Astrocyte (in vitro differentiated cells and primary cell): ENCODE measurements around the gene ZSCAN22. TPM values are rescaled to one million over a fixed set of nuclear protein-coding genes. Genes with fewer than 3 reads are reported as not detected.

Experiments
- DNase-seq: peaks from one replicate; pipeline ENCODE4 v3.0.0-alpha.2; 2010; ENCODE audit warnings: low read depth
- FAIRE-seq: peaks from 2 replicates; lab custom pipeline; 2011; peaks lifted over from hg19 to GRCh38; lab: Jason Lieb, UNC
- H2AFZ ChIP-seq: 2 replicates; pipeline ENCODE4 v1.6.0; 2012; ENCODE audit warnings: low read depth, low read length, inconsistent platforms
- H3K27ac ChIP-seq: 2 replicates; pipeline ENCODE4 v1.5.1; 2011; ENCODE audit warnings: low read depth, low read length, inconsistent platforms
- H3K27me3 ChIP-seq: 2 replicates; pipeline ENCODE4 v1.6.0; 2011; ENCODE audit warnings: low read length, inconsistent platforms; ENCODE audit not compliant: insufficient read depth
- H3K36me3 ChIP-seq: 2 replicates; pipeline ENCODE4 v1.5.1; 2011; ENCODE audit warnings: low read length, inconsistent platforms; ENCODE audit not compliant: insufficient read depth
- H3K4me1 ChIP-seq: 2 replicates; pipeline ENCODE4 v1.5.1; 2011; ENCODE audit warnings: low read length, inconsistent platforms; ENCODE audit not compliant: insufficient read depth
- H3K4me2 ChIP-seq: 2 replicates; pipeline ENCODE4 v1.6.0; 2012; ENCODE audit warnings: low read length, inconsistent platforms
- H3K4me3 ChIP-seq: 2 replicates; pipeline ENCODE4 v1.5.1; 2011; ENCODE audit warnings: low read depth, mild to moderate bottlenecking, low read length, inconsistent platforms; ENCODE audit not compliant: insufficient read depth
- H3K79me2 ChIP-seq: 2 replicates; pipeline ENCODE4 v1.6.0; 2012; ENCODE audit warnings: mild to moderate bottlenecking, low read length, inconsistent platforms; ENCODE audit not compliant: insufficient read depth
- H3K9ac ChIP-seq: 2 replicates; pipeline ENCODE4 v1.6.0; 2012; ENCODE audit warnings: mild to moderate bottlenecking, low read length, inconsistent platforms
- H3K9me3 ChIP-seq: 2 replicates; pipeline ENCODE4 v1.5.1; 2012; ENCODE audit warnings: low read depth, mild to moderate bottlenecking, low read length, inconsistent platforms; ENCODE audit not compliant: insufficient read depth
- H4K20me1 ChIP-seq: 2 replicates; pipeline ENCODE4 v1.6.0; 2012; ENCODE audit warnings: low read length, inconsistent platforms; ENCODE audit not compliant: insufficient read depth
- H3K27ac Mint-ChIP-seq: one replicate; pipeline ENCODE4 v1.8.0; 2021; ENCODE audit warnings: mild to moderate bottlenecking, mixed read lengths; ENCODE audit not compliant: unreplicated experiment
- H3K27me3 Mint-ChIP-seq: one replicate; pipeline ENCODE4 v1.8.0; 2021; ENCODE audit warnings: low read depth, mixed read lengths; ENCODE audit not compliant: unreplicated experiment
- H3K36me3 Mint-ChIP-seq: one replicate; pipeline ENCODE4 v1.8.0; 2021; ENCODE audit warnings: low read depth, mixed read lengths; ENCODE audit not compliant: unreplicated experiment
- H3K4me1 Mint-ChIP-seq: one replicate; pipeline ENCODE4 v1.8.0; 2021; ENCODE audit warnings: low read depth, mixed read lengths; ENCODE audit not compliant: unreplicated experiment
- H3K4me3 Mint-ChIP-seq: one replicate; pipeline ENCODE4 v1.8.0; 2021; ENCODE audit warnings: mild to moderate bottlenecking, moderate library complexity, mixed read lengths; ENCODE audit not compliant: unreplicated experiment
- H3K9me3 Mint-ChIP-seq: one replicate; pipeline ENCODE4 v1.8.0; 2021; ENCODE audit warnings: mild to moderate bottlenecking, mixed read lengths; ENCODE audit not compliant: unreplicated experiment
- CTCF ChIP-seq: IDR thresholded peaks from 2 replicates; pipeline ENCODE4 v1.5.1; 2011; ENCODE audit warnings: low read depth, mild to moderate bottlenecking, inconsistent platforms, low read length, moderate library complexity; ENCODE audit not compliant: insufficient read depth
- EZH2 ChIP-seq: IDR thresholded peaks from 2 replicates; pipeline ENCODE4 v1.6.1; 2012; ENCODE audit warnings: mild to moderate bottlenecking, low read length, inconsistent platforms; ENCODE audit not compliant: insufficient read depth
- microRNA-seq: library from miRNA; unstranded; fragments of <30 nt; microRNA quantifications from one replicate; pipeline ENCODE4 v1.2.0, GENCODE V29; 2020
- total RNA-seq: library from RNA; stranded (reverse); gene quantifications from 2 replicates; pipeline ENCODE4 v1.2.1, GENCODE V29; 2021

The ZSCAN22 gene
- total RNA-seq, 1 donor from 2014 or later: 3.1 TPM

GRCh38 chr19:58388175-58388526 is 61.4 kb downstream of the ZSCAN22 start:
- Histone ChIP-seq H3K9me3 (no peaks in the 10 kb centered on the region), H4K20me1 (peaks cover 55% of the 10 kb centered on the region), H3K79me2 (peaks cover 67% of the 10 kb centered on the region), H3K36me3 (peaks cover 25% of the 10 kb centered on the region), H3K4me3 (peak overlapping the region; percentile 93), H3K9ac (peak overlapping the region; percentile 90), H3K27me3 (no peaks in the 10 kb centered on the region), H2AFZ (no peak overlapping the region), H3K27ac (no peak overlapping the region), H3K4me2 (peak overlapping the region; percentile 95), H3K4me1 (peaks cover 17% of the 10 kb centered on the region)
- Mint-ChIP-seq H3K9me3 (no peaks in the 10 kb centered on the region), H3K36me3 (peaks cover 17% of the 10 kb centered on the region), H3K4me1 (peaks cover 20% of the 10 kb centered on the region), H3K27me3 (no peaks in the 10 kb centered on the region), H3K4me3 (peak overlapping the region; percentile 99), H3K27ac (peak overlapping the region; percentile 100)
- DNase-seq: no peak
- FAIRE-seq: no peak
- TF ChIP-seq CTCF: no peak
- no peak for TF ChIP-seq EZH2

Small RNAs within 50 kb of the gene (microRNA-seq; reads per million reads assigned to microRNA genes)
- gene MIR4754 (0.82 reads per million), gene MIR6806 (not detected)

Other genes starting within 250 kb of the ZSCAN22 start
- 28.6 and 31.8 TPM in 2 replicates for gene ZSCAN18, start 228.8 kb upstream of the ZSCAN22 start, total RNA-seq
- 10.8 and 11.1 TPM in 2 replicates for gene ZNF329, start 176.2 kb upstream of the ZSCAN22 start, total RNA-seq
- 38.5 and 39.0 TPM in 2 replicates for gene ZNF274, start 143.9 kb upstream of the ZSCAN22 start, total RNA-seq
- 23.4 and 23.7 TPM in 2 replicates for gene ZNF544, start 98.1 kb upstream of the ZSCAN22 start, total RNA-seq
- gene ZNF8, start 48.0 kb upstream of the ZSCAN22 start, total RNA-seq: 10.0 and 10.4 TPM in 2 replicates
- 34.6 and 40.9 TPM in 2 replicates for gene ERVK3-1, start 21.6 kb upstream of the ZSCAN22 start, total RNA-seq
- gene A1BG, start 26.5 kb downstream of the ZSCAN22 start, total RNA-seq: 32.3 and 35.9 TPM in 2 replicates
- gene ZNF497, start 35.8 kb downstream of the ZSCAN22 start, total RNA-seq: 0.43 and 0.55 TPM in 2 replicates
- 2.4 and 2.9 TPM in 2 replicates for gene ZNF837, start 54.0 kb downstream of the ZSCAN22 start, total RNA-seq
- 793 and 891 TPM in 2 replicates for gene RPS5, start 60.3 kb downstream of the ZSCAN22 start, total RNA-seq
- 0.36 and 0.41 TPM in 2 replicates for gene RNF225, start 68.7 kb downstream of the ZSCAN22 start, total RNA-seq
- 11.7 and 12.7 TPM in 2 replicates for gene ZNF584, start 81.7 kb downstream of the ZSCAN22 start, total RNA-seq
- 1.4 and 1.9 TPM in 2 replicates for gene ZNF132, start 113.2 kb downstream of the ZSCAN22 start, total RNA-seq
- 4.9 and 5.7 TPM in 2 replicates for gene ZNF324B, start 124.6 kb downstream of the ZSCAN22 start, total RNA-seq
- gene ZNF324, start 140.1 kb downstream of the ZSCAN22 start, total RNA-seq: 9.3 and 9.6 TPM in 2 replicates
- 6.0 and 6.2 TPM in 2 replicates for gene ZNF446, start 149.4 kb downstream of the ZSCAN22 start, total RNA-seq
- gene SLC27A5, start 185.0 kb downstream of the ZSCAN22 start, total RNA-seq: 6.8 TPM in 2 replicates
- 16.2 and 16.3 TPM in 2 replicates for gene ZBTB45, start 192.8 kb downstream of the ZSCAN22 start, total RNA-seq
- gene TRIM28, start 217.1 kb downstream of the ZSCAN22 start, total RNA-seq: 339 and 351 TPM in 2 replicates
- gene CHMP2A, start 228.1 kb downstream of the ZSCAN22 start, total RNA-seq: 71.3 and 80.0 TPM in 2 replicates
- gene UBE2M, start 231.6 kb downstream of the ZSCAN22 start, total RNA-seq: 106 and 113 TPM in 2 replicates
- 14.7 and 17.4 TPM in 2 replicates for gene MZF1, start 246.3 kb downstream of the ZSCAN22 start, total RNA-seq